Testis (tissue), 3 donors: ENCODE data around the gene CCKAR. TPM values are rescaled to one million over a fixed set of nuclear protein-coding genes. Genes with fewer than 3 reads are reported as not detected.

ENCODE experiments used
- DNase-seq: peaks from one replicate; pipeline ENCODE4 v3.0.0-alpha.2; 2019
- H3K27ac ChIP-seq, 2 donors: fragments of 200-600 bp; sonication (generic); one replicate each; pipeline ENCODE4 v1.5.1; 2019
- H3K27me3 ChIP-seq: fragments of 200-600 bp; sonication (generic); one replicate; pipeline ENCODE4 v1.5.1; 2019
- H3K36me3 ChIP-seq: fragments of 200-600 bp; sonication (generic); one replicate; pipeline ENCODE4 v1.5.1; 2017; ENCODE audit warnings: low read depth; ENCODE audit errors: missing control alignments
- H3K4me1 ChIP-seq: fragments of 200-600 bp; sonication (generic); one replicate; pipeline ENCODE4 v1.5.1; 2019
- H3K4me3 ChIP-seq, 2 donors: fragments of 200-600 bp; sonication (generic); one replicate each; pipeline ENCODE4 v1.5.1; 2017 to 2019
- H3K9me3 ChIP-seq: fragments of 200-600 bp; sonication (generic); one replicate; pipeline ENCODE4 v1.5.1; 2017
- CTCF ChIP-seq, 3 experiments: fragments of 450-650 bp in 2 of 3; fragments of 200-600 bp in 1 of 3; sonication (generic) in 1 of 3; IDR thresholded peaks; one replicate each; pipeline ENCODE4 v1.5.1; 2016 to 2019; ENCODE audit warnings: antibody characterized with exemption in 3 of 3, mild to moderate bottlenecking in 2 of 3, moderate library complexity in 1 of 3
- POLR2A ChIP-seq: fragments of 450-650 bp; IDR thresholded peaks from one replicate; pipeline ENCODE4 v1.6.1; 2017; ENCODE audit warnings: antibody characterized with exemption, mild to moderate bottlenecking, moderate library complexity
- WGBS, 2 donors: methylation state at CpG; one replicate each; pipeline ENCODE4 v1.1.5; 2018; 5-methylcytosine and 5-hydroxymethylcytosine counted together
- intact Hi-C: fragments of 100-400 bp; cut with DNase I; formaldehyde crosslinking; loops from one replicate; pipeline ENCODE4 v1.15.1; 2023; ENCODE audit warnings: low total_unique reads
- polyA plus RNA-seq: library from polyadenylated mRNA; stranded (reverse); fragments of 350-450 nt; fragmentation: Illumina TruSeq; extraction: RNeasy Lipid Tissue Mini Kit (QIAGEN cat#74804); gene quantifications from one replicate; pipeline ENCODE4 v1.2.3, GENCODE V29; 2014; ENCODE audit warnings: low read depth, low replicate concordance; ENCODE audit not compliant: insufficient read depth
- total RNA-seq, 2 donors: library from RNA; depleted of rRNA; stranded (reverse); fragments of >200 nt; gene quantifications; one replicate each; pipeline ENCODE4 v1.2.3, GENCODE V29; 2016

CCKAR gene
- total and polyA plus RNA-seq, 3 donors from 2014 or later = 0.56 TPM; not detected in 2

DNA sequence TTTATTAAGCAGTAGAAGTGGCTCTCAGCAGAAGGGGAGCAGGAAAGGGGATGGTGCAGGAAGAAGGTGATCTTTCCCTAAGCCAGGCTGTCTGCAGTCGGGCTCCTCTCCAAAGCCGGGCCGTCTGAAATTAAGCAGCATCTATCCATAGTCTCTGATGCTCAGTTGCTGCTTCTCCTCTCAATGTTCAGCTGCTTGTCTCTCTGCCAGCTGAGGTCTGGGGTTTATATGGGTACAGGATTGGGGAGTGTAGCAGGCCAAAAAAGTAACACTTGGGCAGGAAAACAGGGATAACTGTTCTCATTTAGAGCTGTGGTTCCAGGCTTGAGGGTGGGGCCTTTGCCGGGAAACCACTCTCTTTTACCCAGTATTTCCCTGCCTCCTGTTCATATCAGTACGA is 39.2 kb upstream of the CCKAR start:
- Histone ChIP-seq H3K4me1 (no peaks in the 10 kb centered on the region), H3K9me3 (no peaks in the 10 kb centered on the region), H3K27ac (no peak overlapping the region), H3K27me3 (no peaks in the 10 kb centered on the region), H3K4me3 (no peak overlapping the region), H3K36me3 (no peaks in the 10 kb centered on the region)
- no peak for DNase-seq
- WGBS, 2 donors = 66 to 71% methylated on average over 5 of the region's 5 CpGs
- intact Hi-C loops = no loop called here
- TF ChIP-seq CTCF (IDR thresholded peaks at IDR 0.05) (no peak), POLR2A (no peak)

- Histone ChIP-seq H3K27ac (no peak overlapping the region), H3K27me3 (no peaks in the 10 kb centered on the region), H3K36me3 (no peaks in the 10 kb centered on the region), H3K9me3 (no peaks in the 10 kb centered on the region), H3K4me1 (no peaks in the 10 kb centered on the region), H3K4me3 (no peak overlapping the region)
- 86 to 88% methylated on average over 4 of the region's 4 CpGs for WGBS, 2 donors
- no peak for DNase-seq
- intact Hi-C loops = no loop called here
- no peak for TF ChIP-seq POLR2A
- TF ChIP-seq CTCF (IDR thresholded peaks at IDR 0.05) = no peak
Observed at GRCh38 chr4:26525771-26526150, 35.5 kb upstream of the CCKAR start.

- no peaks in the 10 kb centered on the region for H3K9me3 ChIP-seq
- intact Hi-C loops = no loop called here
- no peak for DNase-seq
Observed at GRCh38 chr4:26525136-26525770, 35.0 kb upstream of the CCKAR start.

GRCh38 chr4:26524011-26524410 is 33.7 kb upstream of the CCKAR start:
- H3K4me1 ChIP-seq = no peaks in the 10 kb centered on the region
- H3K4me3 ChIP-seq = no peak overlapping the region
- H3K9me3 ChIP-seq = no peaks in the 10 kb centered on the region
- intact Hi-C loops = no loop called here
- H3K36me3 ChIP-seq = no peaks in the 10 kb centered on the region
- H3K27me3 ChIP-seq = no peaks in the 10 kb centered on the region
- H3K27ac ChIP-seq = no peak overlapping the region
- TF ChIP-seq CTCF (IDR thresholded peaks at IDR 0.05) (no peak), POLR2A (no peak)
- 50 to 65% methylated on average over 1 of the region's 1 CpG for WGBS, 2 donors
- no peak for DNase-seq

More at GRCh38 chr4:26525136-26525770, 35.0 kb upstream of the CCKAR start:
- Histone ChIP-seq H3K4me3 (no peak overlapping the region), H3K27ac (no peak overlapping the region), H3K4me1 (no peaks in the 10 kb centered on the region), H3K36me3 (no peaks in the 10 kb centered on the region), H3K27me3 (no peaks in the 10 kb centered on the region)
- no peak for TF ChIP-seq CTCF (IDR thresholded peaks at IDR 0.05)
- 93 to 97% methylated on average over 3 of the region's 3 CpGs for WGBS, 2 donors

DNA sequence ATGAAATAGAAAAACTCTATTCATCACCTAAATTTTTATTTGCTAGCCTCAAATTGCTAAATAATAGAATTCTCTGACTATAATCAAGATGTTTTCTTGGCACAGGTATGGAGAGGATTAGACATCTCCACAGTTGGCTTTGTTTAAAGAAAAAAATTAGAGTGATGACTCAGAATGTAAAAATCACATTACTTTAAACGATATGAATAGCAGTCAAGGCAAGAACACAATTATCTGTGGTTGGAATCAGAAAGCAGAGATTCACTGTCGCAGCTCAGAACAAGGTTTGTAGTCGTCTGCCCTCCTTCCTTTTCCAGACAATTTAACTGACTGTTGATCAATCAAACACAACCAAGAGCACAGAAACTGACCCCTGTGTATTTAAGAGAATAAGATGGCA is 32.2 kb upstream of the CCKAR start:
- H3K27ac ChIP-seq = no peak overlapping the region
- no peaks in the 10 kb centered on the region for H3K36me3 ChIP-seq
- intact Hi-C loops = no loop called here
- 80 to 85% methylated on average over 3 of the region's 3 CpGs for WGBS, 2 donors
- no peaks in the 10 kb centered on the region for H3K27me3 ChIP-seq
- no peaks in the 10 kb centered on the region for H3K9me3 ChIP-seq
- no peak overlapping the region for H3K4me3 ChIP-seq
- no peak for TF ChIP-seq CTCF (IDR thresholded peaks at IDR 0.05)
- TF ChIP-seq POLR2A = no peak
- H3K4me1 ChIP-seq = no peaks in the 10 kb centered on the region
- no peak for DNase-seq
